Fibroblast of gingiva (primary cell): Measurements from ENCODE around the gene KCNAB1.
"Not testable (repeated sequence)": the region's sequence is repeated elsewhere in the genome, so short reads cannot be mapped to it uniquely, and the experiment has no call there.

Experiments used
- DNase-seq: peaks from one replicate; pipeline ENCODE4 v3.0.0-alpha.2; 2011; ENCODE audit warnings: low read depth

The KCNAB1 gene

GRCh38 chr3:156176048-156176447, 55.7 kb downstream of the KCNAB1 start:
- no peak for DNase-seq

GRCh38 chr3:156176629-156177210, 56.3 kb downstream of the KCNAB1 start:
- no peak for DNase-seq

- no peak for DNase-seq
Observed at GRCh38 chr3:156180077-156180476, 59.7 kb downstream of the KCNAB1 start.

GRCh38 chr3:156181509-156181908, 61.1 kb downstream of the KCNAB1 start:
- DNase-seq, result no peak

- no peak for DNase-seq
Observed at GRCh38 chr3:156183396-156183795, 63.0 kb downstream of the KCNAB1 start.

- no peak for DNase-seq
Observed at GRCh38 chr3:156184156-156184555, 63.8 kb downstream of the KCNAB1 start.

GRCh38 chr3:156187146-156187769, 66.9 kb downstream of the KCNAB1 start:
- DNase-seq, result no peak

- no peak for DNase-seq
Observed at GRCh38 chr3:156188757-156189156, 68.4 kb downstream of the KCNAB1 start.

GRCh38 chr3:156189927-156190326, 69.5 kb downstream of the KCNAB1 start:
- DNase-seq, result no peak

- not testable (repeated sequence) for DNase-seq
Observed at GRCh38 chr3:156194945-156195344, 74.6 kb downstream of the KCNAB1 start.

- not testable (repeated sequence) for DNase-seq
Observed at GRCh38 chr3:156197152-156197551, 76.8 kb downstream of the KCNAB1 start.

GRCh38 chr3:156201411-156202405, 81.3 kb downstream of the KCNAB1 start:
- no peak for DNase-seq

GRCh38 chr3:156206157-156206556, 85.8 kb downstream of the KCNAB1 start:
- no peak for DNase-seq

- no peak for DNase-seq
Observed at GRCh38 chr3:156207802-156208685, 87.7 kb downstream of the KCNAB1 start.

- no peak for DNase-seq
Observed at GRCh38 chr3:156209631-156210335, 89.4 kb downstream of the KCNAB1 start.

- no peak for DNase-seq
Observed at GRCh38 chr3:156211583-156211982, 91.2 kb downstream of the KCNAB1 start.

GRCh38 chr3:156214676-156215075, 94.3 kb downstream of the KCNAB1 start:
- no peak for DNase-seq

- DNase-seq, result no peak
Observed at GRCh38 chr3:156215751-156216150, 95.4 kb downstream of the KCNAB1 start.

GRCh38 chr3:156216216-156216615, 95.8 kb downstream of the KCNAB1 start:
- no peak for DNase-seq

- no peak for DNase-seq
Observed at GRCh38 chr3:156216852-156217251, 96.5 kb downstream of the KCNAB1 start.

GRCh38 chr3:156217674-156218352, 97.4 kb downstream of the KCNAB1 start:
- no peak for DNase-seq
